Measurements from ENCODE around the gene DOC2B.

Gene DOC2B

GRCh38 chr17:179066-179432, 2.4 kb downstream of the DOC2B start:
- H3K79me2 ChIP-seq (ENCODE audit: control insufficient read depth, low read length) = no peaks in the 10 kb centered on the region
- no peak overlapping the region for H3K4me2 ChIP-seq (ENCODE audit: low read length)
- no peaks in the 10 kb centered on the region for H3K4me1 ChIP-seq (ENCODE audit: control insufficient read depth, low read length)
- H3K4me3 ChIP-seq (ENCODE audit: low read length) = no peak overlapping the region
- H3K27ac ChIP-seq (ENCODE audit: low read depth, low read length) = no peak overlapping the region
- no peaks in the 10 kb centered on the region for H3K9me3 ChIP-seq (ENCODE audit: control insufficient read depth, insufficient read depth, low read length)
- no peaks in the 10 kb centered on the region for H3K27me3 ChIP-seq (ENCODE audit: control insufficient read depth, low read length)
- no peaks in the 10 kb centered on the region for H4K20me1 ChIP-seq (ENCODE audit: control insufficient read depth, insufficient read depth, low read depth, low read length)
- TF ChIP-seq CTCF (IDR thresholded peaks at IDR 0.05; ENCODE audit: low read depth, low read length, poor library complexity, severe bottlenecking) (no peak), EZH2phosphoT487 (IDR thresholded peaks at IDR 0.05; ENCODE audit: borderline replicate concordance, low read length) (no peak)
- H3F3A ChIP-seq (ENCODE audit: control insufficient read depth, insufficient read depth) = no peaks in the 10 kb centered on the region
- no peaks in the 10 kb centered on the region for H3K36me3 ChIP-seq (ENCODE audit: control insufficient read depth, low read length)
- H3K9me2 ChIP-seq (replicated peaks; ENCODE audit: control insufficient read depth, low read length) = no peaks in the 10 kb centered on the region

- Histone ChIP-seq H3K4me1 (ENCODE audit: control insufficient read depth, low read length) (no peaks in the 10 kb centered on the region), H3K27ac (ENCODE audit: low read depth, low read length) (no peak overlapping the region), H3K79me2 (ENCODE audit: control insufficient read depth, low read length) (no peaks in the 10 kb centered on the region), H3F3A (ENCODE audit: control insufficient read depth, insufficient read depth) (no peaks in the 10 kb centered on the region), H3K9me3 (ENCODE audit: control insufficient read depth, insufficient read depth, low read length) (no peaks in the 10 kb centered on the region), H3K4me3 (ENCODE audit: low read length) (no peak overlapping the region), H3K36me3 (ENCODE audit: control insufficient read depth, low read length) (no peaks in the 10 kb centered on the region), H4K20me1 (ENCODE audit: control insufficient read depth, insufficient read depth, low read depth, low read length) (no peaks in the 10 kb centered on the region), H3K9me2 (replicated peaks; ENCODE audit: control insufficient read depth, low read length) (no peaks in the 10 kb centered on the region), H3K27me3 (ENCODE audit: control insufficient read depth, low read length) (no peaks in the 10 kb centered on the region), H3K4me2 (ENCODE audit: low read length) (no peak overlapping the region)
- TF ChIP-seq EZH2phosphoT487 (IDR thresholded peaks at IDR 0.05; ENCODE audit: borderline replicate concordance, low read length) (no peak), CTCF (IDR thresholded peaks at IDR 0.05; ENCODE audit: low read depth, low read length, poor library complexity, severe bottlenecking) (no peak)
Measured at GRCh38 chr17:178292-179065, 3.0 kb downstream of the DOC2B start.

- H3K36me3 ChIP-seq (ENCODE audit: control insufficient read depth, low read length) = no peaks in the 10 kb centered on the region
- H3K27me3 ChIP-seq (ENCODE audit: control insufficient read depth, low read length) = no peaks in the 10 kb centered on the region
- no peak overlapping the region for H3K27ac ChIP-seq (ENCODE audit: low read depth, low read length)
- H3F3A ChIP-seq (ENCODE audit: control insufficient read depth, insufficient read depth) = no peaks in the 10 kb centered on the region
- no peaks in the 10 kb centered on the region for H3K9me2 ChIP-seq (replicated peaks; ENCODE audit: control insufficient read depth, low read length)
- TF ChIP-seq EZH2phosphoT487 (IDR thresholded peaks at IDR 0.05; ENCODE audit: borderline replicate concordance, low read length) (no peak), CTCF (IDR thresholded peaks at IDR 0.05; ENCODE audit: low read depth, low read length, poor library complexity, severe bottlenecking) (no peak)
- H3K9me3 ChIP-seq (ENCODE audit: control insufficient read depth, insufficient read depth, low read length) = no peaks in the 10 kb centered on the region
- H3K79me2 ChIP-seq (ENCODE audit: control insufficient read depth, low read length) = no peaks in the 10 kb centered on the region
- H3K4me1 ChIP-seq (ENCODE audit: control insufficient read depth, low read length) = no peaks in the 10 kb centered on the region
- H3K4me3 ChIP-seq (ENCODE audit: low read length) = no peak overlapping the region
- H3K4me2 ChIP-seq (ENCODE audit: low read length) = no peak overlapping the region
- no peaks in the 10 kb centered on the region for H4K20me1 ChIP-seq (ENCODE audit: control insufficient read depth, insufficient read depth, low read depth, low read length)
Measured at GRCh38 chr17:177762-178161, 3.7 kb downstream of the DOC2B start.

Measured in DOHH2 (cell line).